ENCODE results near the gene TMEM87B. TPM values are rescaled to one million over a fixed set of nuclear protein-coding genes. Genes with fewer than 3 reads are reported as not detected.

The TMEM87B gene
- total RNA-seq, 2 experiments from 2014 or later, result 13.9 to 22.8 TPM

- Histone ChIP-seq H3K36me3 (ENCODE audit: insufficient read depth, low read length) (no peaks in the 10 kb centered on the region), H3K4me1 (ENCODE audit: insufficient read depth, low read length, poor library complexity, severe bottlenecking) (no peaks in the 10 kb centered on the region), H3K4me3 (ENCODE audit: low read depth, low read length, poor library complexity, severe bottlenecking) (no peak overlapping the region), H4K20me1 (ENCODE audit: insufficient read depth, low read length) (no peaks in the 10 kb centered on the region), H3K4me2 (ENCODE audit: low read length) (no peak overlapping the region), H3K9me3 (ENCODE audit: low read length) (no peaks in the 10 kb centered on the region), H2AFZ (ENCODE audit: low read length) (no peak overlapping the region), H3K9me2 (ENCODE audit: insufficient read depth, low read length) (0 out of 2 replicates have a peak, but pooled peaks cover 3% of the 10 kb centered on the region), H3K79me2 (ENCODE audit: insufficient read depth, low read depth, low read length) (no peaks in the 10 kb centered on the region), H3K27ac (ENCODE audit: low read depth, low read length, poor library complexity, severe bottlenecking) (no peak overlapping the region)
- TF ChIP-seq EZH2phosphoT487 (IDR thresholded peaks at IDR 0.05; ENCODE audit: borderline replicate concordance, low read depth, low read length) (no peak), CTCF (conservative IDR thresholded peaks at IDR 0.05; ENCODE audit: low read length) (no peak)
- intact Hi-C loops (cut with micrococcal nuclease; ENCODE audit: unreplicated experiment), result no loop called here
- ChIA-PET POLR2A (no interaction called here), CTCF (ENCODE audit: unreplicated experiment) (no interaction called here)
- BruUV-seq (replicated peaks), result no TSS peak
- DNase-seq (ENCODE audit: low spot score), result no peak
Observed at GRCh38 chr2:112133344-112133743, 78.3 kb downstream of the TMEM87B start.

- POLR2A ChIA-PET, result no interaction called here
- TF ChIP-seq EZH2phosphoT487 (IDR thresholded peaks at IDR 0.05; ENCODE audit: borderline replicate concordance, low read depth, low read length) (no peak), CTCF (conservative IDR thresholded peaks at IDR 0.05; ENCODE audit: low read length) (no peak)
- Histone ChIP-seq H3K9me2 (ENCODE audit: insufficient read depth, low read length) (0 out of 2 replicates have a peak, but pooled peaks cover 3% of the 10 kb centered on the region), H3K27ac (ENCODE audit: low read depth, low read length, poor library complexity, severe bottlenecking) (no peak overlapping the region), H3K36me3 (ENCODE audit: insufficient read depth, low read length) (no peaks in the 10 kb centered on the region), H3K4me2 (ENCODE audit: low read length) (no peak overlapping the region), H4K20me1 (ENCODE audit: insufficient read depth, low read length) (no peaks in the 10 kb centered on the region), H3K9me3 (ENCODE audit: low read length) (no peaks in the 10 kb centered on the region), H2AFZ (ENCODE audit: low read length) (no peak overlapping the region), H3K79me2 (ENCODE audit: insufficient read depth, low read depth, low read length) (no peaks in the 10 kb centered on the region), H3K4me3 (ENCODE audit: low read depth, low read length, poor library complexity, severe bottlenecking) (no peak overlapping the region), H3K4me1 (ENCODE audit: insufficient read depth, low read length, poor library complexity, severe bottlenecking) (no peaks in the 10 kb centered on the region)
- DNase-seq (ENCODE audit: low spot score), result no peak
- CTCF ChIA-PET (ENCODE audit: unreplicated experiment), result no interaction called here
- no TSS peak for BruUV-seq (replicated peaks)
- intact Hi-C loops (cut with micrococcal nuclease; ENCODE audit: unreplicated experiment), result no loop called here
Observed at GRCh38 chr2:112134120-112134519, 79.1 kb downstream of the TMEM87B start.

- Histone ChIP-seq H3K9me2 (ENCODE audit: insufficient read depth, low read length) (no peaks in the 10 kb centered on the region), H3K27ac (ENCODE audit: low read depth, low read length, poor library complexity, severe bottlenecking) (no peak overlapping the region), H4K20me1 (ENCODE audit: insufficient read depth, low read length) (no peaks in the 10 kb centered on the region), H3K36me3 (ENCODE audit: insufficient read depth, low read length) (no peaks in the 10 kb centered on the region), H3K4me3 (ENCODE audit: low read depth, low read length, poor library complexity, severe bottlenecking) (no peak overlapping the region), H2AFZ (ENCODE audit: low read length) (no peak overlapping the region), H3K79me2 (ENCODE audit: insufficient read depth, low read depth, low read length) (no peaks in the 10 kb centered on the region), H3K4me1 (ENCODE audit: insufficient read depth, low read length, poor library complexity, severe bottlenecking) (no peaks in the 10 kb centered on the region), H3K9me3 (ENCODE audit: low read length) (no peaks in the 10 kb centered on the region), H3K4me2 (ENCODE audit: low read length) (no peak overlapping the region)
- no TSS peak for BruUV-seq (replicated peaks)
- DNase-seq (ENCODE audit: low spot score), result no peak
- intact Hi-C loops (cut with micrococcal nuclease; ENCODE audit: unreplicated experiment), result no loop called here
- ChIA-PET POLR2A (no interaction called here), CTCF (ENCODE audit: unreplicated experiment) (no interaction called here)
- TF ChIP-seq CTCF (conservative IDR thresholded peaks at IDR 0.05; ENCODE audit: low read length) (no peak), EZH2phosphoT487 (IDR thresholded peaks at IDR 0.05; ENCODE audit: borderline replicate concordance, low read depth, low read length) (no peak)
Observed at GRCh38 chr2:112136096-112136495, 81.0 kb downstream of the TMEM87B start.

Data from OCI-LY7 (cell line).